NCI-H1092 treated with DMSO at 0.1 percent for 48 hours (cell line): ENCODE results near the gene PEBP1.

Source experiments
- DNase-seq: peaks from one replicate; lab custom pipeline; 2025; lab: John Stamatoyannopoulos, UW

PEBP1 gene

GRCh38 chr12:118193958-118194357, 58.0 kb downstream of the PEBP1 start:
- no peak for DNase-seq
